Inflammatory macrophage treated with lipopolysaccharide for 4 hours (primary cell): Measurements from ENCODE around the gene FSD2.
A peak's percentile ranks its signal among the peaks of the same experiment; 100 is the strongest.
"Not testable (repeated sequence)": the region's sequence is repeated elsewhere in the genome, so short reads cannot be mapped to it uniquely, and the experiment has no call there.

Experiments used
- DNase-seq: peaks from one replicate; pipeline ENCODE4 v3.0.0-alpha.2; 2020

Gene FSD2

GRCh38 chr15:82829234-82829633, 23.4 kb upstream of the FSD2 start:
- DNase-seq, result no peak

- DNase-seq, result peak; percentile 10
Observed at GRCh38 chr15:82828075-82828474, 22.2 kb upstream of the FSD2 start.

GRCh38 chr15:82823049-82823448, 17.2 kb upstream of the FSD2 start:
- no peak for DNase-seq

GRCh38 chr15:82821851-82822250, 16.0 kb upstream of the FSD2 start:
- DNase-seq, result not testable (repeated sequence)

GRCh38 chr15:82821396-82821795, 15.5 kb upstream of the FSD2 start:
- not testable (repeated sequence) for DNase-seq

- DNase-seq, result no peak
Observed at GRCh38 chr15:82820128-82820527, 14.3 kb upstream of the FSD2 start.

GRCh38 chr15:82812994-82813393, 7.1 kb upstream of the FSD2 start:
- DNase-seq, result peak; percentile 15

GRCh38 chr15:82810890-82811426, 5.1 kb upstream of the FSD2 start:
- peak; percentile 45 for DNase-seq

- peak; percentile 48 for DNase-seq
Observed at GRCh38 chr15:82810061-82810889, 4.4 kb upstream of the FSD2 start.

- peak; percentile 99 for DNase-seq
Observed at GRCh38 chr15:82809308-82810060, 3.6 kb upstream of the FSD2 start, which contains the start of gene WHAMM. TSS of gene WHAMM (plus strand) at chr15:82809628. CDS start at chr15:82809727, 99 bp downstream.

GRCh38 chr15:82808634-82809041, 2.8 kb upstream of the FSD2 start:
- DNase-seq, result no peak

GRCh38 chr15:82807920-82808633, 2.2 kb upstream of the FSD2 start:
- DNase-seq, result no peak

GRCh38 chr15:82804575-82804949, 1.3 kb downstream of the FSD2 start:
- no peak for DNase-seq

- no peak for DNase-seq
Observed at GRCh38 chr15:82803793-82804574, 1.9 kb downstream of the FSD2 start.

- no peak for DNase-seq
Observed at GRCh38 chr15:82802497-82802896, 3.4 kb downstream of the FSD2 start.

GRCh38 chr15:82799183-82799841, 6.6 kb downstream of the FSD2 start:
- DNase-seq, result no peak

- DNase-seq, result no peak
Observed at GRCh38 chr15:82798531-82799166, 7.2 kb downstream of the FSD2 start.

- no peak for DNase-seq
Observed at GRCh38 chr15:82798104-82798503, 7.8 kb downstream of the FSD2 start.

GRCh38 chr15:82793737-82794136, 12.1 kb downstream of the FSD2 start:
- DNase-seq, result no peak

GRCh38 chr15:82792068-82792467, 13.8 kb downstream of the FSD2 start:
- DNase-seq, result no peak

GRCh38 chr15:82790321-82790720, 15.5 kb downstream of the FSD2 start:
- DNase-seq, result no peak
